Kidney tubule cell (primary cell): Measurements from ENCODE around the gene RHOH.

Experiments
- DNase-seq: peaks from one replicate; pipeline ENCODE4 v3.0.0-alpha.2; 2018; ENCODE audit warnings: low spot score

Gene RHOH

GRCh38 chr4:40190019-40190418, 6.8 kb upstream of the RHOH start:
- no peak for DNase-seq

GRCh38 chr4:40190465-40190864, 6.4 kb upstream of the RHOH start:
- no peak for DNase-seq

- no peak for DNase-seq
Observed at GRCh38 chr4:40190880-40191815, 5.7 kb upstream of the RHOH start.

GRCh38 chr4:40192114-40193015, 4.5 kb upstream of the RHOH start:
- no peak for DNase-seq

- no peak for DNase-seq
Observed at GRCh38 chr4:40193016-40193571, 3.7 kb upstream of the RHOH start.

DNA sequence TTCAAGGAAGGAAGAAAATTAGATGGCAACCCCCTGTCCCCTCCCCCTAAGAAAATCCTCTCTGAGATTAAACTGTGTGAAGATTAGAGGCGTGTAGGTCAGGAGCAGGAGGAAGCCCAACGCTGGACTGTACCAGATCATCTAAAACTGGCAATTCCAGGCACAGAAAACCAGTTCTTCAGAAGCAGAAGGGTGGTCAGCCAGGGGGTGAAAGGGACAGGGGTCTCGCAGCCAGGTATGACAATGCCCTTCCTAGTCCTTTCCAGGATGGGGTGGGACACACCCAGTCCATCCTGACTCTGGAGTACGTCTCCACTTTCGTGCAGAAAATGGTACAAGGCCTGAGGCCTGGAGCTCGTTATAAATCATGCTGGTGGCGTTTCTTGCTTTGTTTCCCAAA, 3.3 kb upstream of the RHOH start:
- no peak for DNase-seq

DNA sequence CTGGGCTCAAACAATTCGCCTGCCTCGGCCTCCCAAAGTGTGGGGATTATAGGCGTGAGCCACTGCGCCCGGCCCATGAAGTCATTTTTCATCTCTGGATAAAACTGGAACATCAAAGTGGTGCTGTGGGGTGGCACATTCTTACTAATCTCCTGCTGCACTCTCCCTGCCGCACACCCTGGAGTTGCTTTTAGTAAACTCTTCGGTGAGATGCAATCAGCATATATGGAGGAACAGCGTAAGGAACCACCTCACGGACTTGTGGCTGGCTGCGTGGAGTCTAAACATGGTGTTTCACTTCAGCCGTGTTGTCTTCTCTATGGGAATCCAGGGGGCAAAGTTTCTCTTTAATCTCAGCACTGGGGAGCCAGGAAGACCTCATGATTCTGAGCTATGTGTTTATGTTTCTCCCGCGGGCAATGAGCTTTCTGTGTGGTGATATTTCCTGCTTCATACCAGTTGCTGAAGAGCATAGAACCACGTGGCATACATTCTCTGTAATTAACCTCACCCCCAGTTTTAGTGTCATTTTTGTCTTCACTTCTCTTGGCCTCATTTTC, 2.1 kb upstream of the RHOH start:
- no peak for DNase-seq

DNA sequence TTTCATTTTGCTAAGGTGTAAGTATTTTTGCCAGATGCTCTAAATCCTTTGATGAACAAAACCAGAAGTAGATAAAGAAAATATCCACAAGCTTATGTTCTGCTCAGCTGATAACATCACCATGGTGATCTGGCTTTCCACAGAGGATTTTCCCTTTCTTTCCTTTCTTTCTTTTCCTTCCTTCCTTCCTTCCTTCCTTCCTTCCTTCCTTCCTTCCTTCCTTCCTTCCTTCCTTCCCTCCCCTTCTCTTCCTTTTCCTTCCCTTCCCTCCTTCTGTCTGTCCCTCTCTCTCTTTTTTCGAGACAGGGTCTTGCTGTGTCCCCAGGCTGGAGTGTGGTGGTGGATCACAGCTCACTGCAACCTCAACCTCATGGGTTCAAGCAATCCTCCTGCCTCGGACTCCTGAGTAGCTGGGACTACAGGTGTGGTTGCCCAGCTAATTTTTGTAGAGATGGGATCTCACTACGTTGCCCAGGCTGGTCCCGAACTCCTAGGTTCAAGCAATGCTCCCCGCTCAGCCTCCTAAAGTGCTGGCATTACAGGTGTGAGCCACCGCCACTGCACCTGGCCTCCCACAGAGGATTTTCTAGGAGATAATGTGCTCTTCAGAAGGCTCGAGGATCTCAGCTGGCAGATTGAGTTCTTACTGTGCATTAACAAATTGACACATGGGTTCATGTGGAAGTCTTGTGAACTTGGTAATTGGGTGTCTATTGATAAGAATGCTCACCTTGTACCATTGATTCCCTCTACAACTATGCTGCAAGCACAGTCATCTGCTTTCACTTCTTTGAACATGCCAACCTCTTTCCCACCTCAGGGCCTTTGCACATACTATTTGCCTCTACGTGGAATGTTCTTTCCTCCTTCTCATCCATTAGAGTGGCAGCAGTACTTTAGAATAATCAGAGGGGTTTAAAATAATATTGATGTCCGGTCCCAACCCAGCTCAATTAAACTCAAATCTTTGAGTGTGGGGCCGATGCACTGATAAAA, 1.4 kb upstream of the RHOH start:
- DNase-seq: no peak

DNA sequence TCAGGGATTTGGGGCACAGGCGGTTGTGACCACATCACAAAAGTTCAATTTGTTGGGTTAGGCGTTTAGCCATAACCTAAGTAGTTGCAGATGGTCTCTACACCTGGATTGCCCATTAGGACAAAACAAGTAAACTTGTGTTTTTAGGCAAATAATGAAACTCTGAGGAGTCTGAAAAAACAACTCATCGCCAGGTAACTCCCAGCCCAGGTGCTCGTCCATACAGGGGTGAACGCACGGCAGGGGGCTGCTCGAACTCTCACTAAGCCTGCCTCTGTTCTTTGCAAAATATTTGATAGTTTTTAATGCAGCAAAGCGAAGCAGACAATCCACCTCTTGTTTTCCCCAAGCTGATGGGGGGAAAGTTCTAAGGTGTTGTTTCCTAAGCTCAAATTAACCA, 559 bp upstream of the RHOH start:
- DNase-seq: no peak

DNA sequence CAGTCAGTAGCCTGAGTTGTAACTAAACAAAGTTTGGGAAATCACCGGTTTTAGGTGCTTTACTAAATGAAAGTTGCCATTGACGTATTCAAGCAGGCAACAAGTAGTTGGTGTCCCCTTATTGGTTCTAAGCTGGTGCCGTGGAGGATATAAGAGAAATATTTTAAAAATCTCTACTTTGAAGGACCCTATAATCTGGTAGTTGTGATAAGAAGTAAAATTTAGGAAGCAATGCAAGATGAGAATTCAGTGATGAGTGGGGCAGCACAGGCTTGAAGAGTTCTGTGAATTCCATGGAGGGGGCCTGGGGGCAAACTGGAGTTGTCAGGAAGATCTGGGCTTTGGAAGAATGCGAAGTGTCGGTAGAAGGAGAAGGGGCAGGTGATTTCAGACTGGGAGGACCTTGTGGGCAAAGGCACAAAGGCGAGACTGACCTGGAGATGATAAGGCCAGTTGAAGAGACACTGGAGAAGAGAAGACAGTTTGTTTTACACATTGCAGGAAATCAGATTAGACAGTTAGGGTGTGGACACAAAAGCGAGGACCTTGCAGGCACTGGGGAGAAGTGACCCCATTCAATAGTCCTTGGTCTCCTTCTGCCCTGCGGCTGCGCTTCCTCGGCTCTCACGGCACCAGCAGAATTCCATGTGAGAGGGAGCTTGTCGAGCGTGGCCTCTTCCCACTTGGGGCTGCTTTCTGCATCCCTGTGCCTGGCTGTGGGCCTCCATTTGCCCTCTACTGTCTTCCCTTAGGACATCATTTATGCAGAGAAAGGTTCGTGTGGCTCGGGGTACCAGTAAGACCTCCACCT, 1.3 kb downstream of the RHOH start:
- no peak for DNase-seq

GRCh38 chr4:40199179-40199670, 2.4 kb downstream of the RHOH start:
- DNase-seq: no peak

- peak; percentile 29 for DNase-seq
Observed at GRCh38 chr4:40199999-40200874, 3.4 kb downstream of the RHOH start.

- DNase-seq: no peak
Observed at GRCh38 chr4:40200875-40201801, 4.3 kb downstream of the RHOH start.

GRCh38 chr4:40201898-40202297, 5.1 kb downstream of the RHOH start:
- DNase-seq: no peak

DNA sequence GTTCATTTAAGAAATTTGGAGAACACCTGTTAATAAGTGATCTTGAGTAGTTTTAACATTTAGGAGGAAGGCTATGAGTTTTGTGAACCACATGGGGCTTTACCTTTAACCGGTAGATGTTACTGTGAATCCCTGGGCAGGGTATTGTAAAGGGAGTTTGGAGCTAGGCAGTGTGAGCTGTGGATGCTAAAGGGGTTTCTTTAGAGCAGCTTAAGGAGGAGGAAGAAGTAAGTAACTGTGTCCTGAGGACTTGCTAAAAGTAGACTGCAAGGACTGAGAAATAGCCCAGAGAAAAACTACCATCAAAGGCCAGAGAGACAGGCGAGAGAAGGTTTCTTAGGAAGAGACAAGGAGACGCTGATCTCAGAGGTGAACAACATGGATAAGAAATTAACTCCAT, 5.6 kb downstream of the RHOH start:
- no peak for DNase-seq

DNA sequence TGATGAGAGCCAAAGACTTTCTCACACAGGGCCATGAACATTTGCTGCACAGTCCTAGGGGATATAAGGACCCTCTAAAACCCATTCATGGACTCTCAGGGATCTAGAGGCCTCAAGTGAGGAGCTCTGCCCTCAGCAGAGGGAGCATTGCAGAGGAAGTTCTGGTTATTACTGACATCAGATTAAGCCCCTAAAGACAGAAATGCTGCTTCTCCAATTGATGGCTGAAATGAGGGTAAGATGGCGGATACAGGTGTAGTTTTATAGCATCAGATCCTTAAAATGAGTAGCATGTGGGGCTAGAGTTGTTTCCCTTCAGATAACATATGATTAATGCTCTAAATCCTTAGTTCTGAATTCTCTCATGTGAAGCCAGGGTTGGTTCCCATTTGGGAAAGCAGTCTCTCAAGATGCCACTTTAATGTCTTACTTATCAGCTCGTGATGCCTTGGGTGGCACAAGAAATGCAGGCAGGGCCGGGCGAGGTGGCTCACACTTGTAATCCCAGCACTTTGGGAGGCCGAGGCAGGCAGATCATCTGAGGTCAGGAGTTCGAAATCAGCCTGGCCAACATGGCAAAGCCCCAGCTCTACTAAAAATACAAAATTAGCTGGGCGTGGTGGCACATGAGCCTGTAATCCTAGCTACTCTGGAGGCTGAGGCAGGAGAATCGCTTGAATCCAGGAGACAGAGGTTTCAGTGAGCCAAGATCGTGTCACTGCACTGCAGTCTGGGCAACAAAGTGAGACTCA, 7.9 kb downstream of the RHOH start:
- no peak for DNase-seq
